WTC11 (cell line): ENCODE measurements around the gene RASAL3. TPM values are rescaled to one million over a fixed set of nuclear protein-coding genes. Genes with fewer than 3 reads are reported as not detected.

Experiments used
- ATAC-seq: fragments of 200-7000 bp; cut with Tn5 transposase; 2 replicates; pipeline ENCODE4 v1.10.0; 2021; ENCODE audit warnings: mild to moderate bottlenecking, moderate library complexity
- CTCF ChIA-PET: fragments of 300-600 bp; sonication (Branson Sonifier 250); formaldehyde crosslinking; loops from one replicate; lab custom pipeline; 2021; ENCODE audit warnings: antibody characterized with exemption; lab: Charles Lee
- POLR2A ChIA-PET: fragments of 350-600 bp; sonication (Branson Sonifier 250); formaldehyde crosslinking; loops from one replicate; lab custom pipeline; 2021; ENCODE audit warnings: antibody characterized with exemption; lab: Charles Lee
- DNase-seq: peaks from one replicate; pipeline ENCODE4 v3.0.0; 2021; ENCODE audit warnings: low spot score
- H3K27ac Mint-ChIP-seq: 2 replicates; pipeline ENCODE4 v1.8.0; 2021; ENCODE audit warnings: mixed read lengths
- H3K27me3 Mint-ChIP-seq: 2 replicates; pipeline ENCODE4 v1.8.0; 2021; ENCODE audit warnings: low read depth, mild to moderate bottlenecking, moderate library complexity, mixed read lengths
- H3K36me3 Mint-ChIP-seq: 2 replicates; pipeline ENCODE4 v1.8.0; 2021; ENCODE audit warnings: mixed read lengths
- H3K4me1 Mint-ChIP-seq: 2 replicates; pipeline ENCODE4 v1.8.0; 2022; ENCODE audit warnings: mixed read lengths
- H3K4me3 Mint-ChIP-seq: 2 replicates; pipeline ENCODE4 v1.8.0; 2021; ENCODE audit warnings: mild to moderate bottlenecking, moderate library complexity, mixed read lengths
- H3K9me3 Mint-ChIP-seq: 2 replicates; pipeline ENCODE4 v1.8.0; 2021; ENCODE audit warnings: mixed read lengths
- CREB1 ChIP-seq: sonication (generic); formaldehyde crosslinking; IDR thresholded peaks from 2 replicates; pipeline ENCODE4 v1.8.0; 2023; ENCODE audit warnings: mild to moderate bottlenecking, missing genetic modification reagents
- CREM ChIP-seq: sonication (generic); formaldehyde crosslinking; IDR thresholded peaks from 2 replicates; pipeline ENCODE4 v1.8.1; 2022; ENCODE audit warnings: mild to moderate bottlenecking, missing genetic modification reagents, moderate library complexity
- EMX1 ChIP-seq: fragments of 250-450 bp; sonication (Bioruptor Pico); IDR thresholded peaks from 2 replicates; pipeline ENCODE4 v1.8.0; 2021; ENCODE audit warnings: mild to moderate bottlenecking
- FOXJ3 ChIP-seq: sonication (generic); formaldehyde crosslinking; IDR thresholded peaks from 2 replicates; pipeline ENCODE4 v1.9.0; 2021; ENCODE audit warnings: missing genetic modification reagents, mild to moderate bottlenecking, borderline replicate concordance
- FOXK1 ChIP-seq: sonication (generic); formaldehyde crosslinking; IDR thresholded peaks from 2 replicates; pipeline ENCODE4 v1.8.0; 2022; ENCODE audit warnings: mild to moderate bottlenecking, moderate library complexity, missing genetic modification reagents
- GABPB1 ChIP-seq: sonication (generic); formaldehyde crosslinking; IDR thresholded peaks from 2 replicates; pipeline ENCODE4 v1.8.1; 2023; ENCODE audit warnings: mild to moderate bottlenecking, missing genetic modification reagents
- NR3C1 ChIP-seq: sonication (generic); formaldehyde crosslinking; conservative IDR thresholded peaks from 2 replicates; pipeline ENCODE4 v1.8.1; 2023; ENCODE audit warnings: low read depth, mild to moderate bottlenecking, missing genetic modification reagents
- OVOL2 ChIP-seq: fragments of 250-450 bp; sonication (Bioruptor Pico); IDR thresholded peaks from 2 replicates; pipeline ENCODE4 v1.9.0; 2021; ENCODE audit warnings: mild to moderate bottlenecking, borderline replicate concordance
- SMAD3 ChIP-seq: sonication (generic); formaldehyde crosslinking; IDR thresholded peaks from 2 replicates; pipeline ENCODE4 v1.8.0; 2022; ENCODE audit warnings: missing genetic modification reagents, mild to moderate bottlenecking, borderline replicate concordance
- TEAD1 ChIP-seq: sonication (generic); formaldehyde crosslinking; IDR thresholded peaks from 2 replicates; pipeline ENCODE4 v1.8.0; 2022; ENCODE audit warnings: mild to moderate bottlenecking, missing genetic modification reagents
- TP53 ChIP-seq: sonication (generic); formaldehyde crosslinking; IDR thresholded peaks from 2 replicates; pipeline ENCODE4 v1.8.1; 2023; ENCODE audit warnings: mild to moderate bottlenecking, missing genetic modification reagents
- ZNF232 ChIP-seq: sonication (generic); formaldehyde crosslinking; IDR thresholded peaks from 2 replicates; pipeline ENCODE4 v1.8.0; 2022; ENCODE audit warnings: mild to moderate bottlenecking, missing genetic modification reagents
- ZNF671 ChIP-seq: fragments of 250-450 bp; sonication (Bioruptor Pico); IDR thresholded peaks from 2 replicates; pipeline ENCODE4 v1.8.0; 2021; ENCODE audit warnings: mild to moderate bottlenecking
- total RNA-seq: library from RNA; stranded (reverse); gene quantifications from 3 replicates; pipeline ENCODE4 v1.2.3, GENCODE V29; 2021
- TF ChIP-seq, protein P1 (sequence below): sonication (generic); formaldehyde crosslinking; IDR thresholded peaks from 2 replicates; pipeline ENCODE4 v1.8.1; 2022; ENCODE audit warnings: mild to moderate bottlenecking, moderate library complexity, missing genetic modification reagents
- TF ChIP-seq, protein P2 (sequence below): sonication (generic); formaldehyde crosslinking; IDR thresholded peaks from 2 replicates; pipeline ENCODE4 v1.8.1; 2023; ENCODE audit warnings: mild to moderate bottlenecking, missing genetic modification reagents, moderate library complexity
- TF ChIP-seq, protein P3 (sequence below): sonication (generic); formaldehyde crosslinking; IDR thresholded peaks from 2 replicates; pipeline ENCODE4 v1.8.0; 2022; ENCODE audit warnings: mild to moderate bottlenecking, missing genetic modification reagents
- TF ChIP-seq, protein P4 (sequence below): sonication (generic); formaldehyde crosslinking; IDR thresholded peaks from 2 replicates; pipeline ENCODE4 v1.8.1; 2022; ENCODE audit warnings: missing genetic modification reagents, borderline replicate concordance
- TF ChIP-seq, protein P5 (sequence below): sonication (generic); formaldehyde crosslinking; IDR thresholded peaks from 2 replicates; pipeline ENCODE4 v1.8.0; 2022; ENCODE audit warnings: missing genetic modification reagents
- TF ChIP-seq, protein P6 (sequence below): fragments of 250-450 bp; sonication (Bioruptor Pico); IDR thresholded peaks from 2 replicates; pipeline ENCODE4 v1.9.0; 2021; ENCODE audit warnings: moderate library complexity, mild to moderate bottlenecking, inconsistent platforms, borderline replicate concordance

The RASAL3 gene
- total RNA-seq, 1 experiment from 2014 or later = 1.6 TPM

DNA sequence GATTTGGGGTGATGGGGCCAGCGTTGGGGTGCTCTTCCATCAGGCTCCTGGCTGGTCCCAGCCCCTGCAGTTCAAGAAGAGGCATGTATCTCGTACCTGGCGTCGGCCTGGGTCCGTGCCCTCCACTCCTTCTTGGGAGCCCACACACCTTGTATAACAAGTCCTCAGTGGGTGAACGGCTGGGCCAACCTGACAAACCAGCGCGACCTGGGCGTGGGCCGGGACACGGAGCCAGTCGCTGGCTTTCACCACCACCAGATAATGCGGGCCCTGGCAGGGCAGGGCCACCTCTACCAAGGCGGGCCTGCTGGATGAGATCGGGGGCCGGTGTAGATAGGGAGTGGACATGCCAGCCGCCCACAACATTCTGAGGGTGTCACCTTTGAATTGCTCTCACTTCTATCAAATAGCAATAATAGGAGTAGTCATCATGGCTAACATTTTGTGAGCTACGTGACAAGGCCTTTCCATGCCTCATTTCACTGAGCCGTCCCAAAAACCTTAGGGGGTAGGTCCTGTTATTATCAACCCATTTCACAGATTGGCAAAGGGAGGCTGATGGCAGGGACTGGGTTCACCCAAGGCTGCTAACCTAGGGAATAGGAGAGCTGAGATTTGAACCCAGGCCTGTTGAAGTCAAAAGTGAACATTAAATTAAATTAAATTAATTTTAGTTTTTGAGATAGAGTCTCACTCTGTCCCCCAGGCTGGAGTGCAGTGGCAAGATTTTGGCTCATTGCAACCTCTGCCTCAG is 47.5 kb upstream of the RASAL3 start:
- no peak for ATAC-seq
- TF ChIP-seq SMAD3 (CRISPR knock-in tag) (no peak), OVOL2 (CRISPR knock-in tag) (no peak), EMX1 (CRISPR knock-in tag) (no peak), CREM (CRISPR knock-in tag) (no peak), ZNF232 (CRISPR knock-in tag) (no peak), ZNF671 (CRISPR knock-in tag) (no peak), FOXK1 (no peak), NR3C1 (CRISPR knock-in tag) (no peak), TP53 (no peak), CREB1 (no peak), FOXJ3 (CRISPR knock-in tag) (no peak), TEAD1 (no peak), GABPB1 (CRISPR knock-in tag) (no peak)
- TF ChIP-seq, protein P1, sequence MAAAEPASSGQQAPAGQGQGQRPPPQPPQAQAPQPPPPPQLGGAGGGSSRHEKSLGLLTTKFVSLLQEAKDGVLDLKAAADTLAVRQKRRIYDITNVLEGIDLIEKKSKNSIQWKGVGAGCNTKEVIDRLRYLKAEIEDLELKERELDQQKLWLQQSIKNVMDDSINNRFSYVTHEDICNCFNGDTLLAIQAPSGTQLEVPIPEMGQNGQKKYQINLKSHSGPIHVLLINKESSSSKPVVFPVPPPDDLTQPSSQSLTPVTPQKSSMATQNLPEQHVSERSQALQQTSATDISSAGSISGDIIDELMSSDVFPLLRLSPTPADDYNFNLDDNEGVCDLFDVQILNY (CRISPR knock-in tag) = no peak
- TF ChIP-seq, protein P2, sequence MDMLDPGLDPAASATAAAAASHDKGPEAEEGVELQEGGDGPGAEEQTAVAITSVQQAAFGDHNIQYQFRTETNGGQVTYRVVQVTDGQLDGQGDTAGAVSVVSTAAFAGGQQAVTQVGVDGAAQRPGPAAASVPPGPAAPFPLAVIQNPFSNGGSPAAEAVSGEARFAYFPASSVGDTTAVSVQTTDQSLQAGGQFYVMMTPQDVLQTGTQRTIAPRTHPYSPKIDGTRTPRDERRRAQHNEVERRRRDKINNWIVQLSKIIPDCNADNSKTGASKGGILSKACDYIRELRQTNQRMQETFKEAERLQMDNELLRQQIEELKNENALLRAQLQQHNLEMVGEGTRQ = no peak
- TF ChIP-seq, protein P3, sequence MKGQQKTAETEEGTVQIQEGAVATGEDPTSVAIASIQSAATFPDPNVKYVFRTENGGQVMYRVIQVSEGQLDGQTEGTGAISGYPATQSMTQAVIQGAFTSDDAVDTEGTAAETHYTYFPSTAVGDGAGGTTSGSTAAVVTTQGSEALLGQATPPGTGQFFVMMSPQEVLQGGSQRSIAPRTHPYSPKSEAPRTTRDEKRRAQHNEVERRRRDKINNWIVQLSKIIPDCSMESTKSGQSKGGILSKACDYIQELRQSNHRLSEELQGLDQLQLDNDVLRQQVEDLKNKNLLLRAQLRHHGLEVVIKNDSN (CRISPR knock-in tag) = no peak
- TF ChIP-seq, protein P4, sequence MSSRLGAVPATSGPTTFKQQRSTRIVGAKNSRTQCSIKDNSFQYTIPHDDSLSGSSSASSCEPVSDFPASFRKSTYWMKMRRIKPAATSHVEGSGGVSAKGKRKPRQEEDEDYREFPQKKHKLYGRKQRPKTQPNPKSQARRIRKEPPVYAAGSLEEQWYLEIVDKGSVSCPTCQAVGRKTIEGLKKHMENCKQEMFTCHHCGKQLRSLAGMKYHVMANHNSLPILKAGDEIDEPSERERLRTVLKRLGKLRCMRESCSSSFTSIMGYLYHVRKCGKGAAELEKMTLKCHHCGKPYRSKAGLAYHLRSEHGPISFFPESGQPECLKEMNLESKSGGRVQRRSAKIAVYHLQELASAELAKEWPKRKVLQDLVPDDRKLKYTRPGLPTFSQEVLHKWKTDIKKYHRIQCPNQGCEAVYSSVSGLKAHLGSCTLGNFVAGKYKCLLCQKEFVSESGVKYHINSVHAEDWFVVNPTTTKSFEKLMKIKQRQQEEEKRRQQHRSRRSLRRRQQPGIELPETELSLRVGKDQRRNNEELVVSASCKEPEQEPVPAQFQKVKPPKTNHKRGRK (CRISPR knock-in tag) = no peak
- TF ChIP-seq, protein P5, sequence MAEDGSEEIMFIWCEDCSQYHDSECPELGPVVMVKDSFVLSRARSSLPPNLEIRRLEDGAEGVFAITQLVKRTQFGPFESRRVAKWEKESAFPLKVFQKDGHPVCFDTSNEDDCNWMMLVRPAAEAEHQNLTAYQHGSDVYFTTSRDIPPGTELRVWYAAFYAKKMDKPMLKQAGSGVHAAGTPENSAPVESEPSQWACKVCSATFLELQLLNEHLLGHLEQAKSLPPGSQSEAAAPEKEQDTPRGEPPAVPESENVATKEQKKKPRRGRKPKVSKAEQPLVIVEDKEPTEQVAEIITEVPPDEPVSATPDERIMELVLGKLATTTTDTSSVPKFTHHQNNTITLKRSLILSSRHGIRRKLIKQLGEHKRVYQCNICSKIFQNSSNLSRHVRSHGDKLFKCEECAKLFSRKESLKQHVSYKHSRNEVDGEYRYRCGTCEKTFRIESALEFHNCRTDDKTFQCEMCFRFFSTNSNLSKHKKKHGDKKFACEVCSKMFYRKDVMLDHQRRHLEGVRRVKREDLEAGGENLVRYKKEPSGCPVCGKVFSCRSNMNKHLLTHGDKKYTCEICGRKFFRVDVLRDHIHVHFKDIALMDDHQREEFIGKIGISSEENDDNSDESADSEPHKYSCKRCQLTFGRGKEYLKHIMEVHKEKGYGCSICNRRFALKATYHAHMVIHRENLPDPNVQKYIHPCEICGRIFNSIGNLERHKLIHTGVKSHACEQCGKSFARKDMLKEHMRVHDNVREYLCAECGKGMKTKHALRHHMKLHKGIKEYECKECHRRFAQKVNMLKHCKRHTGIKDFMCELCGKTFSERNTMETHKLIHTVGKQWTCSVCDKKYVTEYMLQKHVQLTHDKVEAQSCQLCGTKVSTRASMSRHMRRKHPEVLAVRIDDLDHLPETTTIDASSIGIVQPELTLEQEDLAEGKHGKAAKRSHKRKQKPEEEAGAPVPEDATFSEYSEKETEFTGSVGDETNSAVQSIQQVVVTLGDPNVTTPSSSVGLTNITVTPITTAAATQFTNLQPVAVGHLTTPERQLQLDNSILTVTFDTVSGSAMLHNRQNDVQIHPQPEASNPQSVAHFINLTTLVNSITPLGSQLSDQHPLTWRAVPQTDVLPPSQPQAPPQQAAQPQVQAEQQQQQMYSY = no peak
- TF ChIP-seq, protein P6, sequence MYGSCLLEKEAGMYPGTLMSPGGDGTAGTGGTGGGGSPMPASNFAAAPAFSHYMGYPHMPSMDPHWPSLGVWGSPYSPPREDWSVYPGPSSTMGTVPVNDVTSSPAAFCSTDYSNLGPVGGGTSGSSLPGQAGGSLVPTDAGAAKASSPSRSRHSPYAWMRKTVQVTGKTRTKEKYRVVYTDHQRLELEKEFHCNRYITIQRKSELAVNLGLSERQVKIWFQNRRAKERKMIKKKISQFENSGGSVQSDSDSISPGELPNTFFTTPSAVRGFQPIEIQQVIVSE (CRISPR knock-in tag) = no peak
- Mint-ChIP-seq H3K36me3 (peaks cover 6% of the 10 kb centered on the region), H3K27ac (no peak overlapping the region), H3K4me1 (0 out of 2 replicates have a peak, but pooled peaks cover 3% of the 10 kb centered on the region), H3K27me3 (peaks cover 39% of the 10 kb centered on the region), H3K9me3 (peaks cover 17% of the 10 kb centered on the region), H3K4me3 (no peak overlapping the region)
- ChIA-PET CTCF (no interaction called here), POLR2A (no interaction called here)
- DNase-seq = no peak
